Measurements from ENCODE around the gene DOK3.

DOK3 gene

GRCh38 chr5:177467436-177467835 is 42.2 kb downstream of the DOK3 start:
- DNase-seq (ENCODE audit: low read depth): no peak

GRCh38 chr5:177466861-177467260 is 42.8 kb downstream of the DOK3 start:
- no peak for DNase-seq (ENCODE audit: low read depth)

GRCh38 chr5:177465044-177465443 is 44.6 kb downstream of the DOK3 start:
- DNase-seq (ENCODE audit: low read depth): no peak

- no peak for DNase-seq (ENCODE audit: low read depth)
These were observed 47.5 kb downstream of the DOK3 start for GRCh38 chr5:177462021-177462670.

GRCh38 chr5:177459819-177460628 is 49.6 kb downstream of the DOK3 start:
- DNase-seq (ENCODE audit: low read depth): no peak

- DNase-seq (ENCODE audit: low read depth): no peak
These were observed 50.3 kb downstream of the DOK3 start for GRCh38 chr5:177459357-177459756.

GRCh38 chr5:177458912-177459350 is 50.7 kb downstream of the DOK3 start:
- no peak for DNase-seq (ENCODE audit: low read depth)

- DNase-seq (ENCODE audit: low read depth): no peak
These were observed 51.6 kb downstream of the DOK3 start for GRCh38 chr5:177457852-177458681.

GRCh38 chr5:177456976-177457851 is 52.4 kb downstream of the DOK3 start:
- peak; percentile 90 for DNase-seq (ENCODE audit: low read depth)

GRCh38 chr5:177456591-177456964 is 53.0 kb downstream of the DOK3 start:
- DNase-seq (ENCODE audit: low read depth): no peak

GRCh38 chr5:177455661-177456590 is 53.7 kb downstream of the DOK3 start:
- DNase-seq (ENCODE audit: low read depth): no peak

- no peak for DNase-seq (ENCODE audit: low read depth)
These were observed 54.5 kb downstream of the DOK3 start for GRCh38 chr5:177455036-177455660.

GRCh38 chr5:177454397-177455035 is 55.1 kb downstream of the DOK3 start:
- DNase-seq (ENCODE audit: low read depth): no peak

- DNase-seq (ENCODE audit: low read depth): no peak
These were observed 55.7 kb downstream of the DOK3 start for GRCh38 chr5:177453852-177454396.

GRCh38 chr5:177452688-177453638 is 56.7 kb downstream of the DOK3 start:
- no peak for DNase-seq (ENCODE audit: low read depth)
